PC-9 (cell line): Measurements from ENCODE around the gene FOXN3. TPM values are rescaled to one million over a fixed set of nuclear protein-coding genes. Genes with fewer than 3 reads are reported as not detected.

Experiments used
- BruUV-seq: library from RNA; stranded (reverse); fragments of 400-500 nt; replicated peaks from 2 replicates; lab custom pipeline; 2021; lab: Mats Ljungman, UMichigan
- CTCF ChIA-PET: fragments of 300-600 bp; sonication (Branson Sonifier 250); formaldehyde crosslinking; loops from one replicate; lab custom pipeline; 2022; ENCODE audit warnings: antibody characterized with exemption; lab: Charles Lee
- POLR2A ChIA-PET: fragments of 300-600 bp; sonication (Branson Sonifier 250); formaldehyde crosslinking; loops from one replicate; lab custom pipeline; 2022; ENCODE audit warnings: antibody characterized with exemption; ENCODE audit not compliant: unreplicated experiment; lab: Charles Lee
- DNase-seq, 2 experiments: peaks; one replicate each; pipeline versions ENCODE4 v3.0.0 to v3.0.0-alpha.2; 2015 to 2022; ENCODE audit warnings: mixed read lengths in 1 of 2
- H2AFZ ChIP-seq: fragments of 200-600 bp; sonication (generic); 2 replicates; pipeline ENCODE4 v1.8.1; 2017; ENCODE audit warnings: antibody characterized with exemption
- H3F3A ChIP-seq: fragments of 200-600 bp; sonication (generic); 2 replicates; pipeline ENCODE4 v1.8.1; 2017; ENCODE audit warnings: antibody characterized with exemption, mild to moderate bottlenecking, low read depth; ENCODE audit not compliant: insufficient read depth
- H3K27ac ChIP-seq: fragments of 200-600 bp; sonication (generic); 2 replicates; pipeline ENCODE4 v1.6.1; 2016; ENCODE audit warnings: mixed run types
- H3K27me3 ChIP-seq: fragments of 200-600 bp; sonication (generic); 2 replicates; pipeline ENCODE4 v1.6.1; 2016; ENCODE audit warnings: low read depth, mixed run types; ENCODE audit not compliant: insufficient read depth
- H3K36me3 ChIP-seq: fragments of 200-600 bp; sonication (generic); 2 replicates; pipeline ENCODE4 v1.6.1; 2016; ENCODE audit warnings: low read depth, mixed run types
- H3K4me1 ChIP-seq: fragments of 200-600 bp; sonication (generic); replicated peaks from 2 replicates; pipeline ENCODE4 v1.6.1; 2016; ENCODE audit warnings: mixed run types; ENCODE audit not compliant: insufficient read depth
- H3K4me2 ChIP-seq: fragments of 200-600 bp; sonication (generic); 2 replicates; pipeline ENCODE4 v1.6.1; 2017; ENCODE audit warnings: mixed run types
- H3K4me3 ChIP-seq: fragments of 200-600 bp; sonication (generic); 2 replicates; pipeline ENCODE4 v1.6.1; 2016; ENCODE audit warnings: mixed run types
- H3K79me2 ChIP-seq: fragments of 200-600 bp; sonication (generic); 2 replicates; pipeline ENCODE4 v1.6.1; 2017; ENCODE audit warnings: low read depth, mixed run types
- H3K9me2 ChIP-seq: fragments of 200-600 bp; sonication (generic); 2 replicates; pipeline ENCODE4 v1.8.1; 2017; ENCODE audit warnings: mild to moderate bottlenecking; ENCODE audit not compliant: insufficient read depth
- H3K9me3 ChIP-seq: fragments of 200-600 bp; sonication (generic); 2 replicates; pipeline ENCODE4 v1.8.1; 2016; ENCODE audit warnings: low read depth; ENCODE audit not compliant: insufficient read depth
- H4K20me1 ChIP-seq: fragments of 200-600 bp; sonication (generic); 2 replicates; pipeline ENCODE4 v1.8.1; 2017; ENCODE audit not compliant: insufficient read depth
- EZH2 ChIP-seq: fragments of 200-600 bp; sonication (generic); IDR thresholded peaks from 2 replicates; pipeline ENCODE4 v1.8.0; 2017; ENCODE audit warnings: antibody characterized with exemption, low read depth
- intact Hi-C: fragments of 100-400 bp; cut with micrococcal nuclease; formaldehyde crosslinking; loops from one replicate; pipeline ENCODE4 v1.10.0; 2022; ENCODE audit not compliant: unreplicated experiment
- total RNA-seq: library from RNA; stranded (reverse); gene quantifications from 2 replicates; pipeline ENCODE4 v1.2.3, GENCODE V29; 2021
- TF ChIP-seq, protein P1 (sequence below): fragments of 200-600 bp; sonication (generic); conservative IDR thresholded peaks from 2 replicates; pipeline ENCODE4 v1.6.1; 2017; ENCODE audit warnings: mixed run types, antibody characterized with exemption, mild to moderate bottlenecking, moderate library complexity

Gene FOXN3
- total RNA-seq, 1 experiment from 2014 or later, result 4.2 TPM

DNA sequence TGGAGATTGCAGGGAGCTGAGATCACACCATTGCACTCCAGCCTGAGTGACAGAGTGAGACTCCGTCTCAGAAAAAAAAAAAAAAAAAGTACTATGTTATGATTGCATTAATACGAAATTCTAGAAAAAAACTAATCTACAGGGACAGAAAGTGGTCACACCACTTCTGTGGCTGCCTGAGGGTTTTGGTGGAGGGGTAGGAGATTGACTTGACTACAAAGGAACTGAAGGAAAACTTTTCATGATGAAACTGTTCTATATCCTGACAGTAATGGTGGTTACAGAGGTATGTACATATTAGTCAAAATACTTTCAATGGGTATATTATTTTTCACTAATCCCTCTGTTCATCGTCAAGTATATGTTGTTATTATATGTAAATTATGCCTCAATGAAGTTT, 42.1 kb downstream of the FOXN3 start:
- Histone ChIP-seq H4K20me1 (no peaks in the 10 kb centered on the region), H3K9me2 (no peaks in the 10 kb centered on the region), H3K4me1 (no peaks in the 10 kb centered on the region), H3K27ac (no peak overlapping the region), H3F3A (no peaks in the 10 kb centered on the region), H3K79me2 (no peaks in the 10 kb centered on the region), H3K36me3 (no peaks in the 10 kb centered on the region), H3K9me3 (no peaks in the 10 kb centered on the region), H3K4me2 (no peak overlapping the region), H2AFZ (no peak overlapping the region), H3K4me3 (no peak overlapping the region), H3K27me3 (peaks cover 5% of the 10 kb centered on the region; the same call in 1 of the 2 replicates)
- ChIA-PET CTCF (no interaction called here), POLR2A (no interaction called here)
- no TSS peak for BruUV-seq
- no peak for DNase-seq
- TF ChIP-seq, protein P1, sequence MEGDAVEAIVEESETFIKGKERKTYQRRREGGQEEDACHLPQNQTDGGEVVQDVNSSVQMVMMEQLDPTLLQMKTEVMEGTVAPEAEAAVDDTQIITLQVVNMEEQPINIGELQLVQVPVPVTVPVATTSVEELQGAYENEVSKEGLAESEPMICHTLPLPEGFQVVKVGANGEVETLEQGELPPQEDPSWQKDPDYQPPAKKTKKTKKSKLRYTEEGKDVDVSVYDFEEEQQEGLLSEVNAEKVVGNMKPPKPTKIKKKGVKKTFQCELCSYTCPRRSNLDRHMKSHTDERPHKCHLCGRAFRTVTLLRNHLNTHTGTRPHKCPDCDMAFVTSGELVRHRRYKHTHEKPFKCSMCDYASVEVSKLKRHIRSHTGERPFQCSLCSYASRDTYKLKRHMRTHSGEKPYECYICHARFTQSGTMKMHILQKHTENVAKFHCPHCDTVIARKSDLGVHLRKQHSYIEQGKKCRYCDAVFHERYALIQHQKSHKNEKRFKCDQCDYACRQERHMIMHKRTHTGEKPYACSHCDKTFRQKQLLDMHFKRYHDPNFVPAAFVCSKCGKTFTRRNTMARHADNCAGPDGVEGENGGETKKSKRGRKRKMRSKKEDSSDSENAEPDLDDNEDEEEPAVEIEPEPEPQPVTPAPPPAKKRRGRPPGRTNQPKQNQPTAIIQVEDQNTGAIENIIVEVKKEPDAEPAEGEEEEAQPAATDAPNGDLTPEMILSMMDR, result no peak
- TF ChIP-seq EZH2, result no peak
- intact Hi-C loops, result no loop called here

DNA sequence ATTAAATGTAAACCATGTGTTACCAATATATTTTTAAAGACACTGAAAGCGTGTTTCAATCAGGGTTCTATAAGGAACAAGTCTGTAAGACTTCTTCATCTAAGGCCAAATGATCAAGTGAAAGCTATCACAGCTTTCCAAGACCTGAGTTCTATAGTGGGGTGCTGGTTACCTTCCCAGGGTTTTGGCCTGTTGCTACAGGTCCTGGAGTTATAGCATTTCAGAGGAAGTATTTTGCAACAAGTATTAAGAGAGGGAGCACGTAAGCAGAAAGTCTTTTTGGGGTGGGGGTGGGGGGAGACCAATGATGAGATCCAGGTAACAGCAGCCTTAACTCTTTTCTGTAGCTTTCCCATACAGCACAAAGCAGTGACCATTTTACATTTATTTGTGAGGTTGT, 43.8 kb downstream of the FOXN3 start:
- POLR2A ChIA-PET, result no interaction called here
- no peaks in the 10 kb centered on the region for H3K4me1 ChIP-seq
- no peaks in the 10 kb centered on the region for H3F3A ChIP-seq
- H3K9me3 ChIP-seq, result no peaks in the 10 kb centered on the region
- H3K27me3 ChIP-seq, result peaks cover 5% of the 10 kb centered on the region; the same call in 1 of the 2 replicates
- intact Hi-C loops, result no loop called here
- TF ChIP-seq EZH2, result no peak
- TF ChIP-seq, protein P1, result no peak
- no peaks in the 10 kb centered on the region for H3K9me2 ChIP-seq
- no peak overlapping the region for H2AFZ ChIP-seq
- H3K4me3 ChIP-seq, result no peak overlapping the region
- no peaks in the 10 kb centered on the region for H3K79me2 ChIP-seq
- H4K20me1 ChIP-seq, result no peaks in the 10 kb centered on the region
- no peak overlapping the region for H3K4me2 ChIP-seq
- no peak for DNase-seq
- CTCF ChIA-PET, result no interaction called here
- no peaks in the 10 kb centered on the region for H3K36me3 ChIP-seq
- no TSS peak for BruUV-seq
- no peak overlapping the region for H3K27ac ChIP-seq

DNA sequence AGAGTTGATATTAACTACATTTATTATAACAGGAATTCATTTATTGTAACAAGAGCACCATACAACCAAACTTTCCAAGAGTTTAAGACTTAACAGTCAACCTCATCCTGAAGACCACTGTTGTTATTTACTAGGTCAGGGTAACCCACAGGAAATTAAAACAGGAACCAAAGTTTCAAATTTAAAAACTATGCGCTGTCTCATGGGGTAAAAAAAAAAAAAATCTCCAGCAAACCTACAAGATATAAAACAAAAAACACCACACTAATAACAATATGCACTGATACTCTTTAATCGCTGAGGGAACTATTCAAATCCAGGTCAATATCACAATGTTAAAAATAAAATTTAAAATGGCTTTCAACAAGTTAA, 44.5 kb downstream of the FOXN3 start:
- intact Hi-C loops, result no loop called here
- Histone ChIP-seq H3K4me1 (no peaks in the 10 kb centered on the region), H3K4me3 (no peak overlapping the region), H3F3A (no peaks in the 10 kb centered on the region), H3K36me3 (no peaks in the 10 kb centered on the region), H3K79me2 (no peaks in the 10 kb centered on the region), H3K27me3 (peaks cover 9% of the 10 kb centered on the region), H3K4me2 (no peak overlapping the region), H3K9me2 (no peaks in the 10 kb centered on the region), H4K20me1 (no peaks in the 10 kb centered on the region), H2AFZ (no peak overlapping the region), H3K9me3 (no peaks in the 10 kb centered on the region), H3K27ac (no peak overlapping the region)
- no peak for DNase-seq
- CTCF ChIA-PET, result no interaction called here
- POLR2A ChIA-PET, result no interaction called here
- TF ChIP-seq, protein P1, result no peak
- TF ChIP-seq EZH2, result no peak
- no TSS peak for BruUV-seq
